ENCODE results near the gene STIMATE. TPM values are rescaled to one million over a fixed set of nuclear protein-coding genes. Genes with fewer than 3 reads are reported as not detected.

STIMATE gene
- total and polyA plus RNA-seq, 10 donors = 4.0 to 65.6 (median 34.0) TPM

DNA sequence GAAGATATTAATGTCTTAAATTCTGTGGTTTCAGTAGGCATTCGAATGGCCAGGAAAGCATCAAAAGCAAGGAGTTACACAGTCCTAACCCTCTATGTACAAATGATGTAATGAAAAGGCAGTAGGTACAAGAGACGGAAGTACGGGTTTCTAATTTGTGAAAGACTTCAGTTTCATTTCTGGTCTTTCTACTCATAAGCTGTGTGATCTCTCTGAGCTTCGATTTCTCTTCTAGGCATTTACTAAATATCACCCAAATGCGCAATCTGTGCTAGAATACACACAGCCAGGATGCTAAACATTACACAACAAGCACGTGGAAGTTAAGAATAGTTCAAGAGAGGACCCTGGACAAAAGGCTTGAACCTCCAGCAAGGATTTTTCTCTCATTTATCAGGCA is 17.9 kb upstream of the STIMATE start:
- TF ChIP-seq POLR2AphosphoS5 (IDR thresholded peaks at IDR 0.05) = no peak
- TF ChIP-seq, protein P1, sequence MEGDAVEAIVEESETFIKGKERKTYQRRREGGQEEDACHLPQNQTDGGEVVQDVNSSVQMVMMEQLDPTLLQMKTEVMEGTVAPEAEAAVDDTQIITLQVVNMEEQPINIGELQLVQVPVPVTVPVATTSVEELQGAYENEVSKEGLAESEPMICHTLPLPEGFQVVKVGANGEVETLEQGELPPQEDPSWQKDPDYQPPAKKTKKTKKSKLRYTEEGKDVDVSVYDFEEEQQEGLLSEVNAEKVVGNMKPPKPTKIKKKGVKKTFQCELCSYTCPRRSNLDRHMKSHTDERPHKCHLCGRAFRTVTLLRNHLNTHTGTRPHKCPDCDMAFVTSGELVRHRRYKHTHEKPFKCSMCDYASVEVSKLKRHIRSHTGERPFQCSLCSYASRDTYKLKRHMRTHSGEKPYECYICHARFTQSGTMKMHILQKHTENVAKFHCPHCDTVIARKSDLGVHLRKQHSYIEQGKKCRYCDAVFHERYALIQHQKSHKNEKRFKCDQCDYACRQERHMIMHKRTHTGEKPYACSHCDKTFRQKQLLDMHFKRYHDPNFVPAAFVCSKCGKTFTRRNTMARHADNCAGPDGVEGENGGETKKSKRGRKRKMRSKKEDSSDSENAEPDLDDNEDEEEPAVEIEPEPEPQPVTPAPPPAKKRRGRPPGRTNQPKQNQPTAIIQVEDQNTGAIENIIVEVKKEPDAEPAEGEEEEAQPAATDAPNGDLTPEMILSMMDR (IDR thresholded peaks at IDR 0.05 in 8 of 11, conservative IDR thresholded peaks at IDR 0.05 in 3 of 11) = no peak
- TF ChIP-seq POLR2A (IDR thresholded peaks at IDR 0.05) = no peak
- no peak for DNase-seq
- Histone ChIP-seq H3K9me3 (no peaks in the 10 kb centered on the region), H3K4me1 (peaks cover 0 to 1% (median 0%) of the 10 kb centered on the region in 6 donors), H3K36me3 (peaks cover 0 to 97% (median 31%) of the 10 kb centered on the region in 6 donors), H3K4me3 (no peak overlapping the region), H3K27me3 (replicated peaks in 1 of 7) (no peaks in the 10 kb centered on the region), H3K27ac (peak overlapping the region in 2 of 8 donors; percentile 23 to 50)
- 79 to 90% (median 85%) methylated on average over 6 of the region's 6 CpGs for WGBS, 5 donors
- intact Hi-C loops (cut with DNase I; ENCODE audit: low total_unique reads) = no loop called here

DNA sequence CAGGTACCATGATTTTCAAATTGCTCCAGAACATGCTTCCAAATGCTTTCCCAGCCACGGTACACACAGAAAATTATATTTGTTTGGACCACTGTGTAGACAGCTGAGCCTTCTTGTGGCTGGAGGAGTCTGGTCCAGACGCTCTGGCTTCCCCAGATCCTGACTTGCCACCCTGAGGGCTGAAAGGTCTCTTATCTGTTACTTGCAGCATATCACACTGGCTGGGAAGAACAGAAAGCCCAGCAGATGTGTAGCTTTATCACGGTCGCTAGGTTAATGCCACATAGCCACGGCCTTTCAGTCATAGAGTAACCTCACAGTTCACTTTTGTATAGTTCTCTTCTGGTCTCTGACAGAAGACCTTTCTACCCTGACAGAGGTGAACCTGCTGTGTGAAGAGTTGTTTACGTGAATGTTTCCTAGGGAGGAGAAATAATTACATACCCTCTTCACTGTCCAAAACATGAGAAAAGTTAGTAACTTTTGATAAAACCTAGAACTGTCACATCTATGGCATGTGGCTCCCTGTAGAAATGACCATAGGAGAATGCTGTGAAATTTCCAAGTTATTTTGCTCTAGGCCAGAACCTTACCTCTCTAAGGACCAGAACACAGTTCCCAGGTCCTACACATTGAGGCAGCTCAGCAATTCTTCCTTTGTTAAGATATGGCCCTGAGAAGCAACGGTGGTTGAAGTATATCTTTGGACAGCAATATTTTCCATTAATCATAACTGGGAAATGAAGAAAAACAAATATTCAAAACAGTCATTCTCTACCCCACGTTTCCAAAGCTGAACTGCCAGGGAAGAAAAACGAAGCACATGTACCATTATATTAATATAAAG is 15.8 kb upstream of the STIMATE start:
- Histone ChIP-seq H3K27me3 (replicated peaks in 1 of 7) (no peaks in the 10 kb centered on the region), H3K36me3 (peaks cover 0 to 91% (median 28%) of the 10 kb centered on the region in 6 donors), H3K4me1 (no peaks in the 10 kb centered on the region), H3K9me3 (no peaks in the 10 kb centered on the region), H3K4me3 (no peak overlapping the region), H3K27ac (no peak overlapping the region)
- no peak for DNase-seq
- intact Hi-C loops (cut with DNase I; ENCODE audit: low total_unique reads) = no loop called here
- TF ChIP-seq, protein P1 (IDR thresholded peaks at IDR 0.05 in 8 of 11, conservative IDR thresholded peaks at IDR 0.05 in 3 of 11) = no peak
- TF ChIP-seq POLR2AphosphoS5 (IDR thresholded peaks at IDR 0.05) (no peak), POLR2A (IDR thresholded peaks at IDR 0.05) (no peak)
- WGBS, 5 donors = 85 to 94% (median 90%) methylated on average over 9 of the region's 9 CpGs

GRCh38 chr3:52910823-52911222 is 13.5 kb upstream of the STIMATE start:
- Histone ChIP-seq H3K27me3 (replicated peaks in 1 of 7) (no peaks in the 10 kb centered on the region), H3K27ac (no peak overlapping the region), H3K36me3 (peaks cover 0 to 92% (median 38%) of the 10 kb centered on the region in 6 donors), H3K4me1 (no peaks in the 10 kb centered on the region), H3K4me3 (no peak overlapping the region), H3K9me3 (no peaks in the 10 kb centered on the region)
- intact Hi-C loops (cut with DNase I; ENCODE audit: low total_unique reads) = no loop called here
- no peak for DNase-seq
- 93 to 96% (median 94%) methylated on average over 6 of the region's 6 CpGs for WGBS, 5 donors
- TF ChIP-seq, protein P1 (IDR thresholded peaks at IDR 0.05 in 8 of 11, conservative IDR thresholded peaks at IDR 0.05 in 3 of 11) = no peak
- TF ChIP-seq POLR2A (IDR thresholded peaks at IDR 0.05) (no peak), POLR2AphosphoS5 (IDR thresholded peaks at IDR 0.05) (no peak)

DNA sequence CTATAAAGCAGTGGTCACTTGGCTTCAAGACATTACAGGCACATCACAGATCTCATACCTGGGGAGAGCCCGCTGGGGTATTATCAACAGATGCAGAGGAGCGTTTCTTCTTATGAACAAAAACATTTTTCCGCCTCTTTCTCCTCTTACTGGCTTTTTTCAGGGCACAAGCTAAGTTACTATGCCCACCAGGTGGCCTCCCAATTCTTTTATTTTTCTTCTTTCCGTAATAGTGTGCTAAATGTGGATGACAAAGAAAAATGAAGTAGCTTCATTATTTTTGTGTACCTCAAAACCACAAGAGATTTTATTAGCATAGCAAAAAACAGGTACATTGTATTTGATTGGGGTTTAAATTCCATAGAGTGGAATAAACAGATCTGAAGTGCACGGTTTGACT is 10.1 kb upstream of the STIMATE start:
- WGBS, 5 donors = 89 to 94% (median 91%) methylated on average over 5 of the region's 5 CpGs
- Histone ChIP-seq H3K4me3 (no peak overlapping the region), H3K27me3 (replicated peaks in 1 of 7) (no peaks in the 10 kb centered on the region), H3K9me3 (no peaks in the 10 kb centered on the region), H3K36me3 (peaks cover 0 to 91% (median 35%) of the 10 kb centered on the region in 6 donors), H3K4me1 (no peaks in the 10 kb centered on the region), H3K27ac (no peak overlapping the region)
- intact Hi-C loops (cut with DNase I; ENCODE audit: low total_unique reads) = no loop called here
- TF ChIP-seq POLR2AphosphoS5 (IDR thresholded peaks at IDR 0.05) = no peak
- no peak for TF ChIP-seq POLR2A (IDR thresholded peaks at IDR 0.05)
- TF ChIP-seq, protein P1 (IDR thresholded peaks at IDR 0.05 in 8 of 11, conservative IDR thresholded peaks at IDR 0.05 in 3 of 11) = no peak
- DNase-seq = no peak

Measured in spleen (tissue), 11 donors.